Parathyroid adenoma (tissue), 2 donors: Measurements from ENCODE around the gene CAPSL.

ENCODE experiments used
- H2AFZ ChIP-seq: fragments of 300-600 bp; sonication (generic); one replicate; pipeline ENCODE4 v1.7.0; 2017; ENCODE audit warnings: antibody characterized with exemption, mild to moderate bottlenecking
- H3K27ac ChIP-seq: fragments of 300-600 bp; sonication (generic); one replicate; pipeline ENCODE4 v1.7.0; 2017
- H3K27me3 ChIP-seq: fragments of 300-600 bp; sonication (generic); one replicate; pipeline ENCODE4 v1.7.0; 2017; ENCODE audit warnings: low read length; ENCODE audit not compliant: control insufficient read depth, insufficient read depth
- H3K36me3 ChIP-seq: fragments of 300-600 bp; sonication (generic); one replicate; pipeline ENCODE4 v1.7.0; 2017; ENCODE audit warnings: low read length; ENCODE audit not compliant: control insufficient read depth, insufficient read depth
- H3K4me1 ChIP-seq: fragments of 300-600 bp; sonication (generic); one replicate; pipeline ENCODE4 v1.7.0; 2017; ENCODE audit warnings: control low read depth
- H3K4me2 ChIP-seq: fragments of 300-600 bp; sonication (generic); one replicate; pipeline ENCODE4 v1.7.0; 2017; ENCODE audit warnings: low read length
- H3K4me3 ChIP-seq: fragments of 300-600 bp; sonication (generic); one replicate; pipeline ENCODE4 v1.7.0; 2017; ENCODE audit warnings: low read depth, low read length
- H3K79me2 ChIP-seq: fragments of 300-600 bp; sonication (generic); one replicate; pipeline ENCODE4 v1.7.0; 2017; ENCODE audit warnings: control low read depth
- H3K9ac ChIP-seq: fragments of 300-600 bp; sonication (generic); one replicate; pipeline ENCODE4 v1.7.0; 2017; ENCODE audit warnings: mild to moderate bottlenecking
- H3K9me3 ChIP-seq: fragments of 300-600 bp; sonication (generic); one replicate; pipeline ENCODE4 v1.7.0; 2017; ENCODE audit warnings: low read length; ENCODE audit not compliant: control insufficient read depth
- TF ChIP-seq, protein P1 (sequence below): fragments of 300-600 bp; sonication (generic); IDR thresholded peaks from one replicate; pipeline ENCODE4 v1.7.0; 2017; ENCODE audit warnings: antibody characterized with exemption, mild to moderate bottlenecking
- donor health status: primary hyperparathyroidism.

Gene CAPSL

DNA sequence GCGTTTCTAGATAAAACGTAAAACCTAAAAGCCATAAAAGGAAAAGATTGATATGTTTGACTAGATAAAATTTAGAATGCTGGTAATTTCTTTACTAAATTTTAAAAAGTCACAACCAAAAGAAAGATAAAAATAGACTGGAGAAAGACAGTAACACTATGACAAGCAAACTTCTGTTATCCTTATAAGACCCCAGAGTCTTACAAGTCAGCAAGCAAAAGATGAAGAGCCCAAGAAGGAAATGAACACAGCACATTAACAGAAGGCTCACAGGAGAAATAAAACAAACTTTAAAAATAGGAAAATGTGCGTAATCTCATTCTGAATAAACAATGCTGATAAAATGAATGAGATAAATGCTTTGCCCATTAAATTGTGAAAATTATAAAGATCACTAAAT is 52.0 kb downstream of the CAPSL start:
- no peaks in the 10 kb centered on the region for H3K27me3 ChIP-seq
- H3K36me3 ChIP-seq: no peaks in the 10 kb centered on the region
- no peak overlapping the region for H2AFZ ChIP-seq
- no peaks in the 10 kb centered on the region for H3K79me2 ChIP-seq
- no peak overlapping the region for H3K4me3 ChIP-seq
- H3K9me3 ChIP-seq: no peaks in the 10 kb centered on the region
- H3K9ac ChIP-seq: no peak overlapping the region
- no peaks in the 10 kb centered on the region for H3K4me1 ChIP-seq
- H3K4me2 ChIP-seq: no peak overlapping the region
- TF ChIP-seq, protein P1, sequence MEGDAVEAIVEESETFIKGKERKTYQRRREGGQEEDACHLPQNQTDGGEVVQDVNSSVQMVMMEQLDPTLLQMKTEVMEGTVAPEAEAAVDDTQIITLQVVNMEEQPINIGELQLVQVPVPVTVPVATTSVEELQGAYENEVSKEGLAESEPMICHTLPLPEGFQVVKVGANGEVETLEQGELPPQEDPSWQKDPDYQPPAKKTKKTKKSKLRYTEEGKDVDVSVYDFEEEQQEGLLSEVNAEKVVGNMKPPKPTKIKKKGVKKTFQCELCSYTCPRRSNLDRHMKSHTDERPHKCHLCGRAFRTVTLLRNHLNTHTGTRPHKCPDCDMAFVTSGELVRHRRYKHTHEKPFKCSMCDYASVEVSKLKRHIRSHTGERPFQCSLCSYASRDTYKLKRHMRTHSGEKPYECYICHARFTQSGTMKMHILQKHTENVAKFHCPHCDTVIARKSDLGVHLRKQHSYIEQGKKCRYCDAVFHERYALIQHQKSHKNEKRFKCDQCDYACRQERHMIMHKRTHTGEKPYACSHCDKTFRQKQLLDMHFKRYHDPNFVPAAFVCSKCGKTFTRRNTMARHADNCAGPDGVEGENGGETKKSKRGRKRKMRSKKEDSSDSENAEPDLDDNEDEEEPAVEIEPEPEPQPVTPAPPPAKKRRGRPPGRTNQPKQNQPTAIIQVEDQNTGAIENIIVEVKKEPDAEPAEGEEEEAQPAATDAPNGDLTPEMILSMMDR: no peak
- H3K27ac ChIP-seq: no peak overlapping the region

DNA sequence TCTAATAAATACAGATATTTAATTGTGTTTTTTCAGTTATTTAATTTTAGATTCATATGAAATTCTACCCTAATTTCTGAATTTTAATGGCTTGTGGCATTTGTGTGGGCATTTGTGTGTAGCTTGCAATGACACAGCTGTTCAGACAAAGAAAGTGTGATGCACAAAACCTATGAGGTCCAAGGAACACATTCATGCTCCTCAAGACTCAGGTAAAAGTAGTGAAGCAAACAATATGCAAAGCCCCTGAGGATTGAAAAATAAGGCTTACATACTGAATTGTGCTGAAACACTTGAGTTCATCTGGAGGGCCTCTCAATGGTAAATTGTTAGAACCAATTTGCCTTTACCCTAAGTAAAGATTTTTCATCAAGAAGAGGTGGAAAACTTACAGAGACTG is 53.6 kb downstream of the CAPSL start:
- H3K9ac ChIP-seq: no peak overlapping the region
- H3K79me2 ChIP-seq: no peaks in the 10 kb centered on the region
- no peaks in the 10 kb centered on the region for H3K4me1 ChIP-seq
- H2AFZ ChIP-seq: no peak overlapping the region
- TF ChIP-seq, protein P1: no peak
- no peaks in the 10 kb centered on the region for H3K36me3 ChIP-seq
- no peaks in the 10 kb centered on the region for H3K9me3 ChIP-seq
- H3K27me3 ChIP-seq: no peaks in the 10 kb centered on the region
- H3K4me2 ChIP-seq: no peak overlapping the region
- no peak overlapping the region for H3K4me3 ChIP-seq
- no peak overlapping the region for H3K27ac ChIP-seq

DNA sequence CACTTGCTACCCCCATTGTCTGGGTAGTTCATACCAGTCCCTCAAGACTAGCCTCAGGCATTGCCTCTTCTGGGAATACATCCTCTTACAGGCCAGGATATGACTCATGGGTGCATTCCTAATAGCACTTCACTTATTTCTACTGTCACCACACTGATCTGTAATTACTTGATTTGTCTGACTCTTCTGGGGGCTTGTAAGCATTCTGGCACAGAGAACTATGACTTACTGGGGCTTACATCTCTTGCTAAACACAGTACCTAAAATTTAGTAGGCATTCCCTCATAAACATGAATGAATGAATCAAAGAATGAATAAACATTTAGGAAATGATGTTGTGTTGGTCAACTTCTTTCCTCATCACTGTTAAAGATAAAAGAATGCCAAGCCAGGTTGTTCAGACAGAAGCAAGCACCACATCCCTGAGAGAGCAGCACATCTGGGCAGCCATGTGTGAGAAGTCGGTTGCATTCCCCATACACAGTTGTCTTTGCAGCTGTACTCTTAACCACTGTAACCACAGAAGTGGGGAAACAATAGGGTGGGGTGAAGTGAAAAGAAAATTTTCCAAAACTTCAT is 54.1 kb downstream of the CAPSL start:
- Histone ChIP-seq H3K4me3 (no peak overlapping the region), H3K79me2 (no peaks in the 10 kb centered on the region), H3K9ac (no peak overlapping the region), H2AFZ (no peak overlapping the region), H3K4me2 (no peak overlapping the region), H3K27me3 (no peaks in the 10 kb centered on the region), H3K27ac (no peak overlapping the region), H3K9me3 (no peaks in the 10 kb centered on the region), H3K36me3 (no peaks in the 10 kb centered on the region), H3K4me1 (no peaks in the 10 kb centered on the region)
- TF ChIP-seq, protein P1: no peak

DNA sequence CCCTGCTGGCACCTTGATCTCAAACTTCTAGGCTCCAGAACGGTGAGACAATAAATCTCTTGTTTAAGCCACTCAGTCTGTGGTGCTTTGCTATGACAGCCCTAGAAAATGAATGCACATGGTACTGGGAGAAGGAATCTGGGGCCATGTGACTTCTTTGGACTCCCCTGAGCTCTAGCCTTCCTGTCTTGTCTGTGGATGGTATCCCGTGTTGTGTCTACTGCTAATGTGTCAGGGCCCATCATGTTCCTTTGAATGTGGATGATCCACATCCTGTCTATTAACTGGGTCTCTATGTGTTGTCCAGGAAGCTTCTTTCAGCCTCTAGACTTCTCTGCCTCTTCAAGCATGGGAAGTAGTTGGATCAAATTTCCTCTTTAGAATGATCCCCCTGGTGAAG is 56.7 kb downstream of the CAPSL start:
- Histone ChIP-seq H3K79me2 (no peaks in the 10 kb centered on the region), H3K4me2 (no peak overlapping the region), H3K4me1 (no peaks in the 10 kb centered on the region), H3K4me3 (no peak overlapping the region), H2AFZ (no peak overlapping the region), H3K9me3 (no peaks in the 10 kb centered on the region), H3K9ac (no peak overlapping the region), H3K27ac (no peak overlapping the region), H3K36me3 (no peaks in the 10 kb centered on the region), H3K27me3 (no peaks in the 10 kb centered on the region)
- TF ChIP-seq, protein P1: no peak

DNA sequence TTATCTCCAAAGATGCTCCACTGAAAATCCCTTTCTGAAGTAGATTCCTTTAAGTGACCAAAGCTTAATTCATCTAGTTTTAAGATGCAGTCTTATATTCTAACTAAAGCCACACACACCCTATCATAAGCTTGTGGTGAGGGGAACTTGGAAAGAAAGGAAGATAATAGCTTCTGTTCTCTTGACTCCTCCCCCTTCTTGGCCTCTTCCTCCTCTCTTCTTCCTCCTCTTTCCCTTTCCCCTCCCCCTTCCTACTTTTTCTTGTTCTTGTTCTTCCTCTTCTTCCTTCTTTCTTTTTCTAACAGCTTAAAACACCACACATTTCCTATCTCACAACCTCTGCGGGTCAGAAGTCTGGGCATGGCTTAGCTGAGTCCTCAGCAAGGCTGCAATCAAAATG is 58.3 kb downstream of the CAPSL start:
- no peak overlapping the region for H3K27ac ChIP-seq
- no peaks in the 10 kb centered on the region for H3K9me3 ChIP-seq
- no peak overlapping the region for H3K9ac ChIP-seq
- no peaks in the 10 kb centered on the region for H3K4me1 ChIP-seq
- TF ChIP-seq, protein P1: no peak
- no peak overlapping the region for H2AFZ ChIP-seq
- H3K4me2 ChIP-seq: no peak overlapping the region
- H3K79me2 ChIP-seq: no peaks in the 10 kb centered on the region
- H3K4me3 ChIP-seq: no peak overlapping the region
- no peaks in the 10 kb centered on the region for H3K36me3 ChIP-seq
- H3K27me3 ChIP-seq: no peaks in the 10 kb centered on the region
